ENCODE measurements around the gene VWA2.

Gene VWA2

DNA sequence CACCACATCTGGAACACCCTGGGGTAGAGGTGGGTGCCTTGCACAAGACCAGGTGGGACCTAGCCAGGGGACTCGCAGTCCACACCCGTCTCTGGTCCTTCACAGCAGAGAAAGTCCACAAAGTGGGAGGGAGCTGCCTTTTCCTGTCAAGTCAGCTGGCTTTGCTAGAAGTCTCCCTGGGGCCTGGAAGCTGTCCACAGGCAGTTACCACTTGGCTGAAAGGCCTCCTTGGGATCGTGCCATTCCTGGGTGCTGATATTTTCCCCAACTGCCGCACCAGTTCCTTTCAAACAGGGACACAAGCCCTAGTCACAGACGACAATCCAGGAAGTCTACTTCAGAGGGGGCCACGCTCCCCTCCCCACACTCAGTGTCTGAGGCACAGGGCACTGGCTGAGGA is 89.8 kb downstream of the VWA2 start (continued):
- TF ChIP-seq ZNF169 (tag by site-specific recombination; IDR thresholded peaks at IDR 0.05) (no peak), ZSCAN23 (tag by site-specific recombination; IDR thresholded peaks at IDR 0.05) (no peak), ZNF155 (tag by site-specific recombination; IDR thresholded peaks at IDR 0.05) (no peak), ZSCAN16 (tag by site-specific recombination; IDR thresholded peaks at IDR 0.05) (no peak), SP7 (tag by site-specific recombination; IDR thresholded peaks at IDR 0.05) (no peak), ZNF623 (tag by site-specific recombination; IDR thresholded peaks at IDR 0.05) (no peak), ZNF530 (tag by site-specific recombination; IDR thresholded peaks at IDR 0.05; ENCODE audit: low read depth) (no peak)
- TF ChIP-seq, protein P1, sequence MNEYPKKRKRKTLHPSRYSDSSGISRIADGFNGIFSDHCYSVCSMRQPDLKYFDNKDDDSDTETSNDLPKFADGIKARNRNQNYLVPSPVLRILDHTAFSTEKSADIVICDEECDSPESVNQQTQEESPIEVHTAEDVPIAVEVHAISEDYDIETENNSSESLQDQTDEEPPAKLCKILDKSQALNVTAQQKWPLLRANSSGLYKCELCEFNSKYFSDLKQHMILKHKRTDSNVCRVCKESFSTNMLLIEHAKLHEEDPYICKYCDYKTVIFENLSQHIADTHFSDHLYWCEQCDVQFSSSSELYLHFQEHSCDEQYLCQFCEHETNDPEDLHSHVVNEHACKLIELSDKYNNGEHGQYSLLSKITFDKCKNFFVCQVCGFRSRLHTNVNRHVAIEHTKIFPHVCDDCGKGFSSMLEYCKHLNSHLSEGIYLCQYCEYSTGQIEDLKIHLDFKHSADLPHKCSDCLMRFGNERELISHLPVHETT (tag by site-specific recombination; IDR thresholded peaks at IDR 0.05): no peak
- TF ChIP-seq, protein P2, sequence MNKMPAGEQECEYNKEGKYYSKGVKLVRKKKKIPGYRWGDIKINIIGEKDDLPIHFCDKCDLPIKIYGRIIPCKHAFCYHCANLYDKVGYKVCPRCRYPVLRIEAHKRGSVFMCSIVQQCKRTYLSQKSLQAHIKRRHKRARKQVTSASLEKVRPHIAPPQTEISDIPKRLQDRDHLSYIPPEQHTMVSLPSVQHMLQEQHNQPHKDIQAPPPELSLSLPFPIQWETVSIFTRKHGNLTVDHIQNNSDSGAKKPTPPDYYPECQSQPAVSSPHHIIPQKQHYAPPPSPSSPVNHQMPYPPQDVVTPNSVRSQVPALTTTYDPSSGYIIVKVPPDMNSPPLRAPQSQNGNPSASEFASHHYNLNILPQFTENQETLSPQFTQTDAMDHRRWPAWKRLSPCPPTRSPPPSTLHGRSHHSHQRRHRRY (tag by site-specific recombination; IDR thresholded peaks at IDR 0.05): no peak
- TF ChIP-seq, protein P3, sequence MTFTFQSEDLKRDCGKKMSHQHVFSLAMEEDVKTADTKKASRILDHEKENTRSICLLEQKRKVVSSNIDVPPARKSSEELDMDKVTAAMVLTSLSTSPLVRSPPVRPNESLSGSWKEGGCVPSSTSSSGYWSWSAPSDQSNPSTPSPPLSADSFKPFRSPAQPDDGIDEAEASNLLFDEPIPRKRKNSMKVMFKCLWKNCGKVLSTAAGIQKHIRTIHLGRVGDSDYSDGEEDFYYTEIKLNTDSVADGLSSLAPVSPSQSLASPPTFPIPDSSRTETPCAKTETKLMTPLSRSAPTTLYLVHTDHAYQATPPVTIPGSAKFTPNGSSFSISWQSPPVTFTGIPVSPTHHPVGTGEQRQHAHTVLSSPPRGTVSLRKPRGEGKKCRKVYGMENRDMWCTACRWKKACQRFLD (tag by site-specific recombination; IDR thresholded peaks at IDR 0.05): no peak

DNA sequence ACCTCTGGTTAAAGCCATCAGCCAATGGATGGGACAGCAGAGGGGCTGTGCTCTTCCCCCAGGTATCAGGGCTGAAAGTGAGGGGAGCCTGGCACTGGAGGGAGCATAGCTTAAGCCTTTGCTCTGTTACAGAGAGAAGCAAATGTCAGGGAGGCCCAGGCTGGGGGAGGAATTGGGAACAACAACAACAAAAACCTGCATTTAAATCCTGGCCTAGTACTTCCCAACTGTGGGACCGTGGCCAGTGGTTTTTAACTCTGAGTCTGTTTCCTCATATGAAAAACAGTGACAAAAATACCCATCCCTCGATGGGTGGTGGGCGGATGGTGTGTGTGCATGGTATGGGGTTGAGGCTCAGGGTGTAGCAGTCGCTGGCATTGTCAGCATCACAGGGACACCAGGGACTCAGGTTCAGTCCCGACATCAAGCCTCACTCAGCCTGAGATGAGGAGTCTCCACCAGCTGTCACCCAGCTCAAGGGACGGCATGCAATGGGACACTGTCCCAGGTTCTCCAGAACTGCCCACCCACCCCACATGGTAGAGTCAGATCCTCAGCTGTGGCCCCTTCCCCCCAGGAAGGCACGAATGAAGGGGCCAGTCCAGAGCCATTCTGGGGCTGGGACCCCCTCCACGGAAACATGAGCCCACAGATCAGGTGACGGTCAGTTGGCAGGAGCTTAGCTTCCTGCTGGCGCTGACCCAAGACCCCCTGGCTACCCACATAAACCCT is 90.7 kb downstream of the VWA2 start:
- H3K36me3 ChIP-seq (ENCODE audit: control insufficient read depth in 2 of 2, insufficient read depth in 1 of 2, low read length in 2 of 2): no peaks in the 10 kb centered on the region
- no peak overlapping the region for H3K4me3 ChIP-seq (ENCODE audit: low read depth, low read length)
- no peak overlapping the region for H3K27ac ChIP-seq (ENCODE audit: extremely low read depth, low read depth, low read length)
- POLR2A ChIA-PET: interaction anchor here (0.6 kb wide), 1 partner anchor 38 kb away, joined by 3 read pairs; no protein-coding TSS in a partner anchor
- TF ChIP-seq KLF1 (tag by site-specific recombination; IDR thresholded peaks at IDR 0.05) (no peak), ZNF248 (tag by site-specific recombination; IDR thresholded peaks at IDR 0.05) (no peak)
- no peaks in the 10 kb centered on the region for H3K9me3 ChIP-seq (ENCODE audit: control insufficient read depth, insufficient read depth, low read depth, low read length)
- CTCF ChIA-PET: interaction anchor here (0.6 to 1.1 kb wide), 2 partner anchors 26 to 171 kb away, joined by 6 to 7 read pairs; no protein-coding TSS in a partner anchor
- H3K4me1 ChIP-seq (ENCODE audit: control insufficient read depth, insufficient read depth, low read length): no peaks in the 10 kb centered on the region

DNA sequence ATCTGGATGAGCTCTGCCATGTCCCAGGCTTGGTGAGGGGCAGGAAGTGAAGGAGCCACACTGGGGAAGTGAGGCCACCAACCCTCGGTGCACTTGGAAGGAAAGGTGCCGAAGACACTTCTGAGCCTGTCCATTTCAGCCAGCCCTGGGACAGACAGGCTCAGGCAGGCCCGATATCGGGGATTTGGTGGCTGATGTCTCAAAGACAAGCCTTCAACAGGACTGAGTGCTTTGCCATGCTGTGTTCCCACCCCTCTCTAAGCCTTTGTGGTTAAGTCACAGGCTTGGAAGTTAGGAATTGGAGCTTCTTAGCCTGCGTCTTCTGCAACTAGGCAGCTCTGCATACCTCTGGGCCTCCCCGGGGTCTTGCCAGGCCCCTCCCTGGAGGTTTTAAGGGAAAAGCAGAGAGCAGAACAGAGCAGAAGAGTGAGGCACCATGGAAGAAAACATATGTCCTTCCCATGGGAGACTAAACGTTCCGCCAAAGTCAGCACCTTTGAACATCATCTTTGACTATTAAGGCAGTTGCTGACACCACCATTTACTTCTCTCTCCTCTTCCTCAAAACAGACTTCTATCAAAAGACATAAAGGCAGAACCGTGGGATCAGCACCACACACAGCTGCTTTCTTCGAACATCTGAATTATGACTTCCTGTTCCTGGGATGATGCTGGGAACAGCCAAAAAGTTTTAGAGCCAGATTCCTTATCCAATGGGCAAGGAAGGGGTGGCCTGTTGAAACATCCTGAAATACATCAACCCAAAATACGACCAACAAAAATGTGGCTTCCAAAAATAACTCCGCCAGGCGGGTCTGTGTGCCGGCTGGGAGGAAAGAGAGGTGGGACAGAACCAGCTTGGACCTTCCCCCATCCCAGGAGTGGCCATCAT is 93.5 kb downstream of the VWA2 start:
- Histone ChIP-seq H3K4me3 (ENCODE audit: low read depth, low read length) (no peak overlapping the region), H3K4me1 (ENCODE audit: control insufficient read depth, insufficient read depth, low read length) (0 out of 2 replicates have a peak, but pooled peaks cover 2% of the 10 kb centered on the region), H3K27ac (ENCODE audit: extremely low read depth, low read depth, low read length) (no peak overlapping the region), H3K36me3 (ENCODE audit: control insufficient read depth in 2 of 2, insufficient read depth in 1 of 2, low read length in 2 of 2) (no peaks in the 10 kb centered on the region), H3K9me3 (ENCODE audit: control insufficient read depth, insufficient read depth, low read depth, low read length) (no peaks in the 10 kb centered on the region)
- CTCF ChIA-PET: interaction anchor here (0.7 kb wide), 1 partner anchor 906 kb away, joined by 4 read pairs; no protein-coding TSS in a partner anchor
- POLR2A ChIA-PET: no interaction called here
- no peak for TF ChIP-seq KLF10 (tag by site-specific recombination; IDR thresholded peaks at IDR 0.05)
- TF ChIP-seq ZNF777 (tag by site-specific recombination; IDR thresholded peaks at IDR 0.05; ENCODE audit: borderline replicate concordance): no peak
- TF ChIP-seq ZNF214 (tag by site-specific recombination; IDR thresholded peaks at IDR 0.05; ENCODE audit: borderline replicate concordance): no peak
- TF ChIP-seq ZNF175 (tag by site-specific recombination; IDR thresholded peaks at IDR 0.05): no peak
- TF ChIP-seq, protein P4, sequence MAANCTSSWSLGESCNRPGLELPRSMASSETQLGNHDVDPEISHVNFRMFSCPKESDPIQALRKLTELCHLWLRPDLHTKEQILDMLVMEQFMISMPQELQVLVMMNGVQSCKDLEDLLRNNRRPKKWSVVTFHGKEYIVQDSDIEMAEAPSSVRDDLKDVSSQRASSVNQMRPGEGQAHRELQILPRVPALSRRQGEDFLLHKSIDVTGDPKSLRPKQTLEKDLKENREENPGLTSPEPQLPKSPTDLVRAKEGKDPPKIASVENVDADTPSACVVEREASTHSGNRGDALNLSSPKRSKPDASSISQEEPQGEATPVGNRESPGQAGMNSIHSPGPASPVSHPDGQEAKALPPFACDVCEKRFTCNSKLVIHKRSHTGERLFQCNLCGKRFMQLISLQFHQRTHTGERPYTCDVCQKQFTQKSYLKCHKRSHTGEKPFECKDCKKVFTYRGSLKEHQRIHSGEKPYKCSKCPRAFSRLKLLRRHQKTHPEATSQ (tag by site-specific recombination; IDR thresholded peaks at IDR 0.05): no peak
- TF ChIP-seq ZNF658 (tag by site-specific recombination; IDR thresholded peaks at IDR 0.05): no peak
- TF ChIP-seq ZNF514 (tag by site-specific recombination; IDR thresholded peaks at IDR 0.05): no peak
- TF ChIP-seq, protein P5, sequence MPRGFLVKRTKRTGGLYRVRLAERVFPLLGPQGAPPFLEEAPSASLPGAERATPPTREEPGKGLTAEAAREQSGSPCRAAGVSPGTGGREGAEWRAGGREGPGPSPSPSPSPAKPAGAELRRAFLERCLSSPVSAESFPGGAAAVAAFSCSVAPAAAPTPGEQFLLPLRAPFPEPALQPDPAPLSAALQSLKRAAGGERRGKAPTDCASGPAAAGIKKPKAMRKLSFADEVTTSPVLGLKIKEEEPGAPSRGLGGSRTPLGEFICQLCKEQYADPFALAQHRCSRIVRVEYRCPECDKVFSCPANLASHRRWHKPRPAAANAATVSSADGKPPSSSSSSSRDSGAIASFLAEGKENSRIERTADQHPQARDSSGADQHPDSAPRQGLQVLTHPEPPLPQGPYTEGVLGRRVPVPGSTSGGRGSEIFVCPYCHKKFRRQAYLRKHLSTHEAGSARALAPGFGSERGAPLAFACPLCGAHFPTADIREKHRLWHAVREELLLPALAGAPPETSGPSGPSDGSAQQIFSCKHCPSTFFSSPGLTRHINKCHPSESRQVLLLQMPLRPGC (tag by site-specific recombination; IDR thresholded peaks at IDR 0.05): no peak
- TF ChIP-seq BCL11A (tag by site-specific recombination; IDR thresholded peaks at IDR 0.05; ENCODE audit: low read depth): no peak
- TF ChIP-seq ZNF544 (tag by site-specific recombination; IDR thresholded peaks at IDR 0.05): no peak
- TF ChIP-seq, protein P6, sequence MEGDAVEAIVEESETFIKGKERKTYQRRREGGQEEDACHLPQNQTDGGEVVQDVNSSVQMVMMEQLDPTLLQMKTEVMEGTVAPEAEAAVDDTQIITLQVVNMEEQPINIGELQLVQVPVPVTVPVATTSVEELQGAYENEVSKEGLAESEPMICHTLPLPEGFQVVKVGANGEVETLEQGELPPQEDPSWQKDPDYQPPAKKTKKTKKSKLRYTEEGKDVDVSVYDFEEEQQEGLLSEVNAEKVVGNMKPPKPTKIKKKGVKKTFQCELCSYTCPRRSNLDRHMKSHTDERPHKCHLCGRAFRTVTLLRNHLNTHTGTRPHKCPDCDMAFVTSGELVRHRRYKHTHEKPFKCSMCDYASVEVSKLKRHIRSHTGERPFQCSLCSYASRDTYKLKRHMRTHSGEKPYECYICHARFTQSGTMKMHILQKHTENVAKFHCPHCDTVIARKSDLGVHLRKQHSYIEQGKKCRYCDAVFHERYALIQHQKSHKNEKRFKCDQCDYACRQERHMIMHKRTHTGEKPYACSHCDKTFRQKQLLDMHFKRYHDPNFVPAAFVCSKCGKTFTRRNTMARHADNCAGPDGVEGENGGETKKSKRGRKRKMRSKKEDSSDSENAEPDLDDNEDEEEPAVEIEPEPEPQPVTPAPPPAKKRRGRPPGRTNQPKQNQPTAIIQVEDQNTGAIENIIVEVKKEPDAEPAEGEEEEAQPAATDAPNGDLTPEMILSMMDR (tag by site-specific recombination; IDR thresholded peaks at IDR 0.05): no peak
